GM19372 (cell line): ENCODE results near the gene PHEX.
A peak's percentile ranks its signal among the peaks of the same experiment; 100 is the strongest.

Experiments
- ATAC-seq: cut with Tn5 transposase; IDR thresholded peaks from one replicate; pipeline ENCODE4 v1.9.1; 2021; ENCODE audit warnings: mild to moderate bottlenecking, low read depth, moderate library complexity; ENCODE audit not compliant: unreplicated experiment

Gene PHEX

GRCh38 chrX:22141047-22141730, 109.1 kb downstream of the PHEX start:
- no peak for ATAC-seq

GRCh38 chrX:22147214-22147613, 115.1 kb downstream of the PHEX start:
- ATAC-seq, result no peak

- no peak for ATAC-seq
Measured at GRCh38 chrX:22147942-22148341, 115.8 kb downstream of the PHEX start.

- ATAC-seq, result no peak
Measured at GRCh38 chrX:22148565-22148964, 116.4 kb downstream of the PHEX start.

- no peak for ATAC-seq
Measured at GRCh38 chrX:22150371-22150770, 118.2 kb downstream of the PHEX start.

GRCh38 chrX:22155126-22155525, 123.0 kb downstream of the PHEX start:
- no peak for ATAC-seq

GRCh38 chrX:22159071-22159470, 126.9 kb downstream of the PHEX start:
- no peak for ATAC-seq

- ATAC-seq, result no peak
Measured at GRCh38 chrX:22163326-22163725, 131.2 kb downstream of the PHEX start.

- ATAC-seq, result no peak
Measured at GRCh38 chrX:22164770-22165388, 132.8 kb downstream of the PHEX start.

GRCh38 chrX:22165732-22166457, 133.8 kb downstream of the PHEX start:
- no peak for ATAC-seq

GRCh38 chrX:22171287-22172060, 139.3 kb downstream of the PHEX start:
- ATAC-seq, result no peak

GRCh38 chrX:22173966-22174365, 141.8 kb downstream of the PHEX start:
- no peak for ATAC-seq

GRCh38 chrX:22177950-22178515, 145.9 kb downstream of the PHEX start:
- ATAC-seq, result no peak

GRCh38 chrX:22184096-22184495, 152.0 kb downstream of the PHEX start:
- ATAC-seq, result no peak

GRCh38 chrX:22186165-22186564, 154.0 kb downstream of the PHEX start:
- no peak for ATAC-seq

- ATAC-seq, result peak; percentile 94
Measured at GRCh38 chrX:22192419-22193060, 160.4 kb downstream of the PHEX start.

GRCh38 chrX:22193851-22194659, 161.9 kb downstream of the PHEX start:
- ATAC-seq, result no peak

GRCh38 chrX:22194660-22194945, 162.5 kb downstream of the PHEX start:
- no peak for ATAC-seq

- no peak for ATAC-seq
Measured at GRCh38 chrX:22196149-22196548, 164.0 kb downstream of the PHEX start.

- ATAC-seq, result no peak
Measured at GRCh38 chrX:22202251-22202650, 170.1 kb downstream of the PHEX start.
